K562 (cell line): Measurements from ENCODE around the gene JAKMIP2. TPM values are rescaled to one million over a fixed set of nuclear protein-coding genes. Genes with fewer than 3 reads are reported as not detected.
A peak's percentile ranks its signal among the peaks of the same experiment; 100 is the strongest.

Experiments used
- ATAC-seq: fragments of 200-7000 bp; cut with Tn5 transposase; 3 replicates; pipeline ENCODE4 v1.9.1; 2020; ENCODE audit warnings: moderate library complexity
- BruUV-seq: library from RNA; stranded (reverse); fragments of 400-500 nt; replicated peaks from 2 replicates; lab custom pipeline; 2021; lab: Mats Ljungman, UMichigan
- CTCF ChIA-PET: fragments of 300-600 bp; formaldehyde crosslinking; extraction: SDS; loops from one replicate; lab custom pipeline; 2021; ENCODE audit warnings: low intra/inter-chr PET ratio; lab: Yijun Ruan, JAX
- POLR2A ChIA-PET: fragments of 300-600, 350-650 bp; sonication (Branson Sonifier 250); formaldehyde crosslinking; extraction: SDS; loops from one replicate; lab custom pipeline; 2021; ENCODE audit warnings: antibody characterized with exemption, inconsistent platforms; lab: Yijun Ruan, JAX
- DNase-seq, 4 experiments: peaks; one replicate each; pipeline versions ENCODE4 v3.0.0 to v3.0.0-alpha.2; 2011 to 2018; ENCODE audit warnings: low spot score in 3 of 4, mixed read lengths in 3 of 4; ENCODE audit errors: extremely low read depth in 1 of 4
- FAIRE-seq: peaks from 2 replicates; lab custom pipeline; 2011; peaks lifted over from hg19 to GRCh38; lab: Jason Lieb, UNC
- H2AFZ ChIP-seq: 2 replicates; pipeline ENCODE4 v1.6.0; 2011; ENCODE audit warnings: low read depth, low read length, control low read depth, inconsistent platforms
- H3K27ac ChIP-seq: fragments of 200-600 bp; 3 replicates; pipeline ENCODE4 v1.8.0; 2011; ENCODE audit warnings: low read depth, mild to moderate bottlenecking, control low read depth, inconsistent platforms, low read length, moderate library complexity, mixed read lengths; ENCODE audit errors: extremely low read depth
- H3K27me3 ChIP-seq, 2 experiments: fragments of 300-600 bp in 1 of 2; 2 replicates in 1 of 2; 3 replicates in 1 of 2; pipeline versions ENCODE4 v1.6.0 to v1.8.0; 2011; ENCODE audit warnings: inconsistent platforms in 2 of 2, low read length in 2 of 2, mild to moderate bottlenecking in 1 of 2, mixed read lengths in 1 of 2, moderate library complexity in 1 of 2; ENCODE audit not compliant: control insufficient read depth in 2 of 2, insufficient read depth in 2 of 2
- H3K36me3 ChIP-seq: fragments of 300-600 bp; 3 replicates; pipeline ENCODE4 v1.8.0; 2011; ENCODE audit warnings: mild to moderate bottlenecking, low read length, inconsistent platforms; ENCODE audit not compliant: control insufficient read depth, insufficient read depth
- H3K4me1 ChIP-seq, 2 experiments: fragments of 200-600 bp in 1 of 2; replicated peaks in 1 of 2; 2 replicates in 1 of 2; 3 replicates in 1 of 2; pipeline versions ENCODE4 v1.5.1 to v1.8.0; 2011; ENCODE audit warnings: inconsistent platforms in 2 of 2, low read length in 2 of 2, mild to moderate bottlenecking in 1 of 2, mixed read lengths in 1 of 2, moderate library complexity in 1 of 2; ENCODE audit not compliant: control insufficient read depth in 2 of 2, insufficient read depth in 2 of 2
- H3K4me2 ChIP-seq: 2 replicates; pipeline ENCODE4 v1.6.1; 2011; ENCODE audit warnings: low read length, control low read depth, inconsistent platforms, mixed read lengths; ENCODE audit not compliant: insufficient read depth
- H3K4me3 ChIP-seq: fragments of 200-600 bp; sonication (generic), shearing (Covaris generic); 2 replicates; pipeline ENCODE4 v1.5.1; 2016; ENCODE audit warnings: control low read depth, inconsistent platforms
- H3K79me2 ChIP-seq: fragments of 200-600 bp; 3 replicates; pipeline ENCODE4 v1.8.0; 2011; ENCODE audit warnings: low read length, inconsistent platforms; ENCODE audit not compliant: control insufficient read depth, insufficient read depth
- H3K9ac ChIP-seq, 2 experiments: 2 replicates each; pipeline versions ENCODE4 v1.6.0 to v1.6.1; 2011; ENCODE audit warnings: low read depth in 2 of 2, low read length in 2 of 2, control low read depth in 1 of 2, inconsistent platforms in 1 of 2, mild to moderate bottlenecking in 1 of 2, mixed read lengths in 1 of 2; ENCODE audit not compliant: insufficient read depth in 1 of 2
- H3K9me1 ChIP-seq: one replicate; pipeline ENCODE4 v1.6.0; 2011; ENCODE audit warnings: inconsistent platforms, mild to moderate bottlenecking, low read length, moderate library complexity; ENCODE audit not compliant: control insufficient read depth, insufficient read depth
- H3K9me3 ChIP-seq: replicated peaks from 2 replicates; pipeline ENCODE4 v1.5.1; 2011; ENCODE audit warnings: low read depth, low read length, inconsistent platforms; ENCODE audit not compliant: control insufficient read depth, insufficient read depth
- H4K20me1 ChIP-seq: replicated peaks from 2 replicates; pipeline ENCODE4 v1.6.1; 2011; ENCODE audit warnings: low read length, inconsistent platforms, mixed read lengths; ENCODE audit not compliant: control insufficient read depth, insufficient read depth
- BRCA1 ChIP-seq, 2 experiments: fragments of 450-650 bp in 1 of 2; sonication (generic) in 1 of 2; formaldehyde crosslinking in 1 of 2; IDR thresholded peaks; 2 replicates each; pipeline versions ENCODE4 v1.5.0 to v1.6.1; 2017 to 2020; ENCODE audit warnings: mild to moderate bottlenecking in 1 of 2, missing genetic modification reagents in 1 of 2
- EP400 ChIP-seq: fragments of 450-650 bp; IDR thresholded peaks from 2 replicates; pipeline ENCODE4 v1.6.1; 2017; ENCODE audit warnings: antibody characterized with exemption, mild to moderate bottlenecking, moderate library complexity
- RBFOX2 ChIP-seq: fragments of 200-400 bp; formaldehyde crosslinking; IDR thresholded peaks from 2 replicates; pipeline ENCODE4 v1.6.1; 2017; ENCODE audit warnings: low read depth, mild to moderate bottlenecking, low read length, moderate library complexity
- ZNF316 ChIP-seq: fragments of 450-650 bp; IDR thresholded peaks from 2 replicates; pipeline ENCODE4 v1.6.1; 2016
- ZNF354B ChIP-seq: fragments of 250-450 bp; sonication (Bioruptor Pico); IDR thresholded peaks from 2 replicates; pipeline ENCODE4 v1.4.0; 2020
- WGBS: fragments of 100-300 bp; shearing (Covaris generic); methylation state at CpG from one replicate; pipeline ENCODE4 v1.1.6; 2016; ENCODE audit warnings: low coverage, mixed read lengths; ENCODE audit not compliant: insufficient coverage; ENCODE audit errors: missing lambda C conversion rate; 5-methylcytosine and 5-hydroxymethylcytosine counted together
- in situ Hi-C: fragments of 300-500 bp; cut with MboI; formaldehyde crosslinking; loops from 4 replicates; pipeline ENCODE4 v1.15.0; 2018; ENCODE audit warnings: inconsistent platforms, mixed read lengths
- intact Hi-C: fragments of 100-400 bp; cut with micrococcal nuclease; formaldehyde crosslinking; loops from 2 replicates; pipeline ENCODE4 v1.14.2; 2022
- polyA plus RNA-seq, 8 experiments: library from polyadenylated mRNA; depleted of rRNA in 4 of 8; stranded (reverse) in 5 of 8; unstranded in 3 of 8; fragments of >200 nt; fragmentation: Nextera tagmentation in 2 of 8; fragmentation: Illumina TruSeq in 1 of 8; extraction: Ambion mirVana in 2 of 8; extraction: Trizol in 1 of 8; gene quantifications; 2 replicates each; pipeline versions ENCODE4 v1.2.1 to v1.2.3, GENCODE V29; 2011 to 2014; ENCODE audit warnings: inconsistent platforms in 1 of 8, missing spikeins in 1 of 8
- total RNA-seq, 7 experiments: library from RNA; depleted of rRNA in 6 of 7; stranded (reverse); fragments of >200 nt in 6 of 7; fragmentation: Illumina TruSeq in 2 of 7; extraction: Trizol in 2 of 7; gene quantifications; 2 replicates each; pipeline versions ENCODE4 v1.2.1 to v1.2.3, GENCODE V29; 2011 to 2021; ENCODE audit warnings: low replicate concordance in 1 of 7
- TF ChIP-seq, protein P1 (sequence below): fragments of 450-650 bp; IDR thresholded peaks from 2 replicates; pipeline ENCODE4 v1.6.1; 2016; ENCODE audit warnings: borderline replicate concordance

The JAKMIP2 gene
- total and polyA plus RNA-seq, 9 of the 15 experiments (the other 6 are each of a cell fraction or from before 2014, with no cell fraction given) = not detected

DNA sequence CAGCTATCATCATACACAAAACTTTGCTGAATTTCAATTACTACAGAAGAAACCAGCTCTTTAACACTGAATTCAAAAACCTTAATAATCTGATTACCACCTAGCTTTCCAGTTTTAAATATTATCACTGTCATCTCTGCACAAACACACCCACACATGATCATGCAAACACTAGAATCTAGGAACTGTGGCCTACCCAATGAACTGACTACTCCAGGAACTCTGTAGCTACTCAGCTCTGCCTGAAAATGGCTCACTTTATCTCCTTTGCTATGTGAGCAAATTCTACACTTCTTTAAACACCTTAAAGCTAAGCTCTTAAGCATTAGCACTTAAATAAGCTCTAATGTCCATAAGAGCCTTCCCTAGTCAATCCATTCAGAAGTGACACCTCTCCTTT is 149.4 kb downstream of the JAKMIP2 start (continued):
- TF ChIP-seq, protein P1, sequence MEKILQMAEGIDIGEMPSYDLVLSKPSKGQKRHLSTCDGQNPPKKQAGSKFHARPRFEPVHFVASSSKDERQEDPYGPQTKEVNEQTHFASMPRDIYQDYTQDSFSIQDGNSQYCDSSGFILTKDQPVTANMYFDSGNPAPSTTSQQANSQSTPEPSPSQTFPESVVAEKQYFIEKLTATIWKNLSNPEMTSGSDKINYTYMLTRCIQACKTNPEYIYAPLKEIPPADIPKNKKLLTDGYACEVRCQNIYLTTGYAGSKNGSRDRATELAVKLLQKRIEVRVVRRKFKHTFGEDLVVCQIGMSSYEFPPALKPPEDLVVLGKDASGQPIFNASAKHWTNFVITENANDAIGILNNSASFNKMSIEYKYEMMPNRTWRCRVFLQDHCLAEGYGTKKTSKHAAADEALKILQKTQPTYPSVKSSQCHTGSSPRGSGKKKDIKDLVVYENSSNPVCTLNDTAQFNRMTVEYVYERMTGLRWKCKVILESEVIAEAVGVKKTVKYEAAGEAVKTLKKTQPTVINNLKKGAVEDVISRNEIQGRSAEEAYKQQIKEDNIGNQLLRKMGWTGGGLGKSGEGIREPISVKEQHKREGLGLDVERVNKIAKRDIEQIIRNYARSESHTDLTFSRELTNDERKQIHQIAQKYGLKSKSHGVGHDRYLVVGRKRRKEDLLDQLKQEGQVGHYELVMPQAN = no peak
- no peak for TF ChIP-seq BRCA1 (IDR thresholded peaks at IDR 0.05)
- TF ChIP-seq BRCA1 (CRISPR knock-in tag; IDR thresholded peaks at IDR 0.05) = no peak
- no peak for TF ChIP-seq RBFOX2

DNA sequence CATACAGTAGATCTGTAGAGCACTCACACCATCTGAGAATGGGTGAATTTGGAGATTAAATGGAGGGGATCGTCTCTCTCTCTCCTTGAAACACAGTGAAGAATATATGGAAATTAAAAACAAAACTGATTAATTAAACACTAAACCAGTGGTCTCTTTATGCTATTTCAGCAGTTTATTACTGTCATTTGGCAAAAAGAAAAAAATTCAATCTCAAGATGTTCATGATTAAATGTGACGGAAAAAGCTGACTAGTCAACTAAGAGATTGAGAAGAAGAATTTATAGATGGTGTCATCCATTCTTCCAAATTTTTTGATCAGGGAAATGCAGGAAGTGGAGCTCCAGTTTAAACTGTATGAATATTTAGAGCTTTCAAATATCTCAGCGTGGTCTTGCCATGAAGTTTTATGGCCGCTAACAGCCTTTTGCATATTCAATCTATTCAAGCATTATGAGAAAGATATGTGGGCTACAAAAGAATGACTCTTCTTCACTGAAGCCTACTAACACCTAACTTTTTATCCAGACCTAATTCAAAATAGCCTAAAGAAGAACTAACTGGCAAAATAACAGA is 151.0 kb downstream of the JAKMIP2 start:
- TF ChIP-seq EP400 (no peak), ZNF354B (CRISPR knock-in tag) (no peak), ZNF316 (peak; percentile 44; the same call in 1 of the 2 replicates)
- ChIA-PET CTCF (no interaction called here), POLR2A (no interaction called here)
- H3K4me2 ChIP-seq = no peak overlapping the region
- H3K9ac ChIP-seq = no peak overlapping the region
- H3K9me1 ChIP-seq = no peaks in the 10 kb centered on the region
- H3K9me3 ChIP-seq = no peaks in the 10 kb centered on the region
- ATAC-seq (no peak), DNase-seq (no peak), FAIRE-seq (no peak)
- no peaks in the 10 kb centered on the region for H4K20me1 ChIP-seq
- in situ Hi-C loops = no loop called here
- H3K79me2 ChIP-seq = no peaks in the 10 kb centered on the region
- intact Hi-C loops = no loop called here
- H3K4me3 ChIP-seq = no peak overlapping the region
- H3K27ac ChIP-seq = no peak overlapping the region
- H3K4me1 ChIP-seq = no peaks in the 10 kb centered on the region
- no TSS peak for BruUV-seq
- WGBS = 0% methylated on average over 4 of the region's 4 CpGs
- no peak overlapping the region for H2AFZ ChIP-seq
- no peaks in the 10 kb centered on the region for H3K36me3 ChIP-seq
- no peaks in the 10 kb centered on the region for H3K27me3 ChIP-seq
